NCI-H774 (cell line): ENCODE measurements around the gene PMIS2.
A peak's percentile ranks its signal among the peaks of the same experiment; 100 is the strongest.

ENCODE experiments used
- DNase-seq: peaks from one replicate; lab custom pipeline; 2025; lab: John Stamatoyannopoulos, UW

Gene PMIS2

GRCh38 chr19:35556846-35557538 lies 29.0 kb upstream of the PMIS2 start:
- DNase-seq: no peak

DNA sequence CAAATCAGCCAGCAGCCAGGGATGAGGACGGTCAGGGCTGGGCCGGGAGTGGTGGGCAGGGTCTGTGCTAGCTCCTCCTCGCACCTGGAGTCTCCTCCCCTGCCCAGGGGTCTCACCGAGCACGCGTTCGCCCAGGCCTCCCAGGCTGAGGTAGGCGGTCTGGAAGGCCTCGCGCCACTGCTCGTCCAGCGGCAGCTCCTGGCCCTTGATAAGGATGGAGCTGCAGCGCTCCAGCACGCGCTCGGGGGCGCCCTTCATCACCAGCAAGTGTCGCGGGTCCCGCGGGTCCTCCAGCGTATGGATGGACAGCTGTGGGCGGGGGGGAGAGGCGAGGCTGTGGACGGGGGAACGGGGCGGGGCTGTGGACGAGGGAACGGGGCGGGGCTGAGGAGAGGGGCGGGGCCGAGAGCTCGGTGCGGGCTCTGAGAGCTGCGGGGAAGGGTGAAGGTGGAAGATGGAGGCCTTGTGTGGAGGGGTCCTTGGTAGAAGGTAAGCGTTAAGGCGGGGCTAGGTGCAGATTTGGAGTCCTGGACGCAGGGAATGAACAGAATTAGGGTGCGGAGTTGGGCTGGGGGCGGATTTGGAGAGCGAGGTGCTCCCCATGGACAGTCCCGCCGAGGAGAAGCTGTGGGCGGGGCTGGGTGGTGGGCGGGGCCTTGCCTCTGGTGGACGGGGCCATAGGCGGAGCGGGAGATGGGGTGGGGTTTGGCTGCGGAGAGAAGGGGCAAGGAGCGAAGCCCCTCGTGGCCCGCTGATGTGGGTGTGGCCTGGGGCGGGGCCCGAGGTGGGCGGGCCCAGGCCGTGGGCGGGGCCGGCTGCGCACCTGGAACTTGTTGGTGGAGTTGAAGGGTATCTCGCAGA lies 28.2 kb upstream of the PMIS2 start:
- peak; percentile 58 for DNase-seq

- no peak for DNase-seq
Observed at GRCh38 chr19:35558400-35559280, 27.3 kb upstream of the PMIS2 start.

DNA sequence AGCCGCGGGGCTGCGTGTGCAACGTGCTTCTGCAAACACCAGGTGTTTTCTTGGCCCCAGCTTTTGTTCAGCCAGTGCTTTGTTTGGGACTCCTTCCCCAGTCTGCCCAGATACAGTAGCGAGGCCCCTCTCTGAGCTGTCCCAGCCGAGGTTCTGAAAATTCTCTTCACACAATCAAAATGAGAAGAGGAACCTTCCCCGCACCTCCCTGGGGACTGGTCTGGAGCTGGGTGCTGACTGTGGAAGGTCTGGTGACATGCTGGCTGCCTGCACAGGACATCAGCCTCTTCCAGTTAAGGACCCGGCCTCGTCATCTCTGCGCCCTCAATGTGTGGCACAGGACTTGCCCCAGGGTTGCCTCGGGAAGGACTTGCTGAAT lies 26.7 kb upstream of the PMIS2 start:
- peak; percentile 5 for DNase-seq

DNA sequence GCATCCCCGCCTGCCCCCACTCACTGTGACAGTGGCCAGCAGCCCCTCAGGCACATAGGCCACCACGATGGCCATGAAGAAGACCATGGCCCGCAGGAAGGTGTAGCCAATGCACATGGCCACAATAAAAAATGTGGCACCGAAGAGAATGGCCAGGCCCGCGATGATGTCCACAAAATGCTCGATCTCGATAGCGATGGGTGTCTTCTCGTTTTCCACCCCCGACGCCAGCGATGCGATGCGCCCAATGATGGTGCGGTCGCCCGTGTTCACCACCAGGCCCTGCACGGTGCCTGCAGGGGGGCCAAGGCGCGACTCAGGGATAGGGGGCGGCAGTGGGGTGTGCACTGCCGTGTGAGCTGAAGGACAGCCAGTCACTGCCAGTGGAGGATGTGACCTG lies 26.2 kb upstream of the PMIS2 start:
- no peak for DNase-seq

DNA sequence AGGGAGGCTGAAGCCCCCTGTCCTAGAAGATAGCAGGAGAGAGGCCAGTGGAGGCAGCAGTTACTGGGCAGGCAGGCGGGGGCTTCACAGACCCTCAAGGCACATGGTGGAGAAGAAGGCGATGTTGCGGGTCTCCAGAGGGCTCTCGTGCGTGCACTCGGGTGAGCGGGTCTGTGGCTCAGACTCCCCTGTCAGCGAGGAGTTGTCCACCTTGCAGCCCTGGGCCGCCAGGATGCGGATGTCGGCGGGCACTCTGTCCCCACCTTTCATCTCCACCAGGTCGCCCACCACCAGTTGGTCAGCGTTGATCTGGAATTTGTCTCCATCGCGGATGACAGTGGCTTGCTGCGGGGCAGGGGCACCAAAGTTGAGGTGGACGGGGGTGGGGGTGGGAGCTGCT lies 25.7 kb upstream of the PMIS2 start:
- no peak for DNase-seq

DNA sequence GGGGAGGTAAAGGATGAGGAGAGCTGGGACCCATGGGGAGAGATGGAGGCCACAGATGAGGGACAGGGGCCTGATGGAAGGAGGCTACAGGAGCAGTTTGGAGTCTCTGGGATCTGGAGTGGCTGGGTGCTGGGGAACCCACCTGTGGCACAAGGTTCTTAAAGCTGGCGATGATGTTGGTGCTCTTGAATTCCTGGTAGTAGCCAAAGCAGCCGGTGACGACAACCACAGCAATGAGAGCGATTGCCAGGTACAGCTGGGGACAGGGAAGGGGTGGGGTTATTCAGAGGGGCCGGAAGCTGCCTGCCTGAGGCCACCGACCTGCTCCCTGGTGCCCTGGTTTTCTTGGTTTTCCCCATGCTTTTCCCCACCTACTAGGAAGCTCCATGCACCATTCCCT lies 25.3 kb upstream of the PMIS2 start:
- DNase-seq: no peak

DNA sequence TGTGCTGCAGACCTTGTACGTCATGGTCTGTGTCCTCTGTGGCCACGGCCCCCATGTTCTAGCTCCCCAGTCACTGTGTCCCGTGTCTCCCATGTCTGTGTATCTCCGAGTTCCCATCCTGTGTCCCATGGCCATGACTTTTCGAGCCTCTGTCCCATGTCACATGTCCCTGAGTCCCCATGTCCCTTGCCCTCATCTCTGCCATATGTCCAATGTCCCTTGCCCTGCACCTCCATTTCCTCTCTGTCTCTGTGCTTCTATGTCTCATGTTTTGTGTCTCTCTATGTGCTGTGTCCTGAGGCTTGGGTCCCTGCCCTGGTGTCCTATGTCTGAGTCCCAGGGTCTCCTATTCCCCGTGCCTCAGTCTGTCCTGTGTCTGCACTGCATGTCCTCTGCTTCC lies 24.5 kb upstream of the PMIS2 start:
- DNase-seq: no peak

DNA sequence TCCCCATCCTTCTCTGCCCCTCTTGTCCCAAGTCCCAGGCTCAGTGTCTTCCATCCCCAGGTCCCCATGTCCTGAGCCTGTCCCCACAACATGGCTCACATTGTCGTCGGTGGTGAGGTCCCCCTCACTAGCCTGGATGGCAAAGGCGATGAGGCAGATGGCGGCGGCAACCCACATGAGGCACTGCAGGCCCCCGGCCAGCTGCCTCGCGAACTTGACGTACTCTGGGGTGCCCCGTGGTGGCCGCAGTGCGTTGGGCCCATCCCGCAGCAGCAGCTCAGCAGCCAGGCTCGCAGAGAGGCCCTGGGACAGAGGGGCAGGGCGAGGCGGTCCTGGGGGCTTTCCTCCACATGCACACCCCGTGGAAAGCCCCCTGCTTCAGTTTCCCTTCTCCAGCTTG lies 23.6 kb upstream of the PMIS2 start:
- no peak for DNase-seq

GRCh38 chr19:35562776-35563175 lies 23.2 kb upstream of the PMIS2 start:
- DNase-seq: no peak

DNA sequence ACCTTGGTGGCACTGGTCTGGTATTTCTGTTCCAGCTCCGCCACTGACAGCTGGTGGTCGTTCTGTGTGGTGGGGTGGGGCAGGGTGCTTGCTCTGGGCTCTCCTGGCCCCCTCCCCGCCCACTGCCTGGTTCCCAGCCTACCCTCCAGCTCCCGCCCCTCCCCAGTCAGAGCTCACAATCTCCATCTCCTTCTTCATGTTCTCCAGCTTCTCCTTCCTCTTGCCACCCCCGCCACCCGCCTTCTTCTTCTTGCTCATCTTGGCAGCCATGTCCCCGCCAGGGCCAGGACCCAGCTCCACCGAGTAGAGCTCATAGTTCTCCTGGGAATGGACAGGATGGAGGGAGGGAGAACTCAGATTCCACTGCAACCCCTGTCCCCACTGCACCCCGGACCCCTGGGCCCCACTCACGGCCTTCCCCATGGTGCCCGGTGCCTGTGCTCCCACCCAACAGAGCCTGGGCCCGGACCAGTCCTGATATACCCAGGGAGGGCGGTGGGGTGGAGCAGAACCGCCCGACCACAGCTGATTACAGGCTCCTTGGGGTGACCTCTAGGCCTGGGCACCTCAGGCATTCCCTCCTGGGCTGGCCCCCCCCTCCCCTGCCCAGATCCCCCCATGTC lies 22.7 kb upstream of the PMIS2 start, which contains the start of gene ATP4A:
ATP4A (minus strand) TSS at position 452 of the 623 bp plus-strand sequence; CDS start at position 423, 29 bp downstream.
- no peak for DNase-seq

DNA sequence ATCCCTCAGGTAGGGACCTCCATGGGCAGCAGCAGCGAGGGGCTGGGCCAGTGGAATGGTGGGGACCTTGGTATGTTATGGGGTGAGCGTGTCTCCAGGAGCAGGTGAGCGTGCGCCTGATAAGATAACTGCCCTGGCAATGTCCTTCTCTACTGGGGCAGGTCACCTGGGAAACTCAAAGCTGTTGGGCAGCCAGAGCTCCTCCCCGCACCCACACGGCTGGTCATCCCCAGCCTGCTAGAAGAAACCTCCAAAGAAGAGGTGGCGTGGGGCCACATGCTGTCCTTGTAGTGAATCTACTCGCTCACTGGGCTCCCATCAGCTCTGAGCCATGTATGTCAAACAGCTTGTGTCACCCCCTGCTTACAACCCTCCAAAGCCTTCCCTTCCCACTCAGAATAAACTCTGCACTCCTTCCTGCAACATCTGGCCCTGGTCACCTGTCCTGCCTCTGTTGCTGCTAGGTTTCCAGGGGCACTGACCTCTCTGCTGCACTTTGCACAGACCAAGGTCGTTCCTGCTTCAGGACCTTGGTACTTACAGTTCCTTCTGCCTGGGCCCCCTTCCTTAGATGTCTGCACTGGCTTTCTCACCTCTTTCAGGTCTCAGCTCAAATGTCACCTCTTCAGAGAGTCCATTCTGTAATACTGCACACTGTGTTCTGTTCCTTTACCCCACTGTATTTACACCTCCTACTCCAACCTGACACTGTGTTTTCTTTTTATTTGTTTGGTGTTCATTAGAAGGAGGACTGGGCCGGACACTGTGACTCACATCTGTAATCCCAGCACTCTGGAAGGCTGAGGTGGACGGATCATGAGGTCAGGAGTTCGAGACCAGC lies 20.7 kb upstream of the PMIS2 start:
- no peak for DNase-seq

DNA sequence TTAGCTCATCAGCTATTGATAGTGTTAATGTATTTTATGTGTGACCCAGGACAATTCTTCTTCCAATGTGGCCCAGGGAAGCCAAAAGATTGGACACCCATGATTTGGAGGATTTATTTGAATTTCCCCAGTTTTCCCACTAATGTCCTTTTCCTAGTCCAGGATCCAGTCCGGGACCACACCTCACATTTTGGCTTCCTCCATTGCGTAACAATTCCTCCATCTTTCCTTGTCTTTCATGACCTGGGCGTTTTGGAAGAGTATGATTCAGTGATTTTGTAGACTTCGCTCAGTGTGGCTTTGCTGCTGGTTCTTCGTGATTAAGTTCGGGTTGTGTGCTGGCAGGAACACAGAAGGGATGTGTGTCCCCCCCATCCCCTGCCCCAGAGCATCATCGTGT lies 19.2 kb upstream of the PMIS2 start:
- DNase-seq: no peak

DNA sequence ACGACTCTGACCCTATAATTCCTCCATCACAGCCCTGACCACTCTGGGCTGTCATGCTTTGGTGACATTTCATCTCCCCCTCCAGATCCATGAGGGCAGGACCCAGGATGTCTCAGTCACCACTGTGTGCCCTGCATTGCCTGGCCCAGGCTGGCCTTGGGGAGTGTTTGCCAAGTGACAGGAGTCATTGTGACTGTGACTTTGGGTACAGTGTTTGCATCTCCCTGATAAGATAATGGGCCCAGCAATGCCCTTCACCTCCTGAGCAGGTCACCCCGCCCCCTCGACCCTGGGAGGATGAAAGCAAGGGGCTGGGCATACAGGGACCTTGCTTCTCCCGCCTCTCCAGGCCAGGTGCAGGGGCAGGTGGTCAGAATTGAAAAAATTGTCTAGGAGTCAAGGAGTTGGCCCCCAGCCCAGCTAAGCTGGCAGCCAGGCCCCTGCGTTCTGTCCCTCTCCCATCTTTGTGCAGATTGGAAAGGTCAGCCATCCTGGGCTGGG lies 16.6 kb upstream of the PMIS2 start:
- DNase-seq: no peak

GRCh38 chr19:35571406-35571965 lies 14.5 kb upstream of the PMIS2 start:
- no peak for DNase-seq

DNA sequence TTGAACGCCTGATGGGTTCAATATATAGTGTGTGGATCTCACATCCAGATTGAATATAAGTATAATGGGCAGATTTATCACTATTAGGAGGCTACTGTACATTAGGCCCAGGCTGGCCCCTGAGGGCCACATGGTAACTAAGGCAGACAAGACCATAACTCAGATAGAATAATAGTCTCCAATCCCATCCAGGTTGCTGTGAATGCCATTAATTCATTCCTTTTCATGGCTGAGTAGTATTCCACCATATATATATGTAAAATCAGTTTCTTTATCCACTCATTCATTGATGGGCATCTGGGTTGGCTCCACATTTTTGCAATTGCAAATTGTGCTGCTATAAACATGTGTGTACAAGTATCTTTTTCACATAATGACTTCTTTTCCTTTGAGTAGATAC lies 8.1 kb upstream of the PMIS2 start:
- DNase-seq: no peak

DNA sequence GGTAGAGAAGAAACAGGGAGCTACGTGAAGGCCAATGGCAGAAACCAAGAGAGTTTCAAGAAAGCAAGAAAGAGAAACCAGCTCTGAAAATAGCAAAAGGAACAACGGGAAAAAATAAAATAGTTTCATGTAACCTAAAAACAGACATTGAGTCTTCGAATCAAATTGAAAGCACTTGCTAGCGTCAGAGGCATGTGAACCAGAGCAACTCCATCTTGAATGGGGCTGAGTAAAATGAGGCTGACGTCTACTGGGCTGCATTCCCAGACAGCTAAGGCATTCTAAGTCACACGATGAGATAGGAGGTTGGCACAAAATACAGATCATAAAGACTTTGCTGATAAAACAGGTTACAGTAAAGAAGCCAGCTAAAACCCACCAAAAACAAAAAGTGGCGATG lies 7.3 kb upstream of the PMIS2 start:
- no peak for DNase-seq

DNA sequence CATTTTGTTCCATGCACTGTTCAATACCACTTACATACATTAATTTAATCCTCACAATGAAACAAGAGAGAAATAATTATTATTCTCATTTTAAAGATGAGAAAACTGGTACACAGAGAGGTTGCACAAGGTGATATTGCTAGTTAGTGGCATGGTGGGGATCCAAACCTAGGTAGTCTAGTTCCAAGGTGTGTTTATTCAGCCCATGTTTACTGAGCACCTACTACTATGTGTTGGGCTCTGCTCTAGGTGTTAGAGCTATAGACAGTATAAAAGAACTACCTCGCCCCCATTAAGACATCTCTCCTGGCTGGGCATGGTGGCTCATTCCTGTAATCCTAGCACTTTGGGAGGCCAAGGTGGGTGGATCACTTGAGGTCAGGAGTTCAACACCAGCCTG lies 3.2 kb upstream of the PMIS2 start:
- no peak for DNase-seq

- no peak for DNase-seq
Observed at GRCh38 chr19:35587321-35587720, 1.3 kb downstream of the PMIS2 start.

DNA sequence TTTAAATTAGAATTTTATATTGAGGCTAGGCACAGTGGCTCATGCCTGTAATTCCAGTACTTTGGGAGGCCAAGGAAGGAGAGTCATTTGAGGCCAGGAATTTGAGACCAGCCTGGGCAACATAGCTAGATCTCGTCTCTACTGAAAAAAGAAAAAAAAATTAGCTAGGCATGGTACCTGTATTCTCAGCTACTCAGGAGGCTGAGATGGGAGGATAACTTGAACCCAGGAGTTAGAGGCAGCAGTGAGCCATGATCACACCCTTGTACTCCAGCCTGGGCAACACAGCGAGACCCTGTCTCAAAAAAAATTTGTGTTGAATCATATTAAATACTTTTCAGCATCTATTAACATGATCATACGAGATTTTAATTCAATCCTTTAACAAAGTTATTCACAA lies 4.9 kb downstream of the PMIS2 start:
- no peak for DNase-seq

- peak; percentile 12 for DNase-seq
Observed at GRCh38 chr19:35592226-35592625, 6.3 kb downstream of the PMIS2 start.
